Measurements from ENCODE around the gene NBEA. TPM values are rescaled to one million over a fixed set of nuclear protein-coding genes. Genes with fewer than 3 reads are reported as not detected.

NBEA gene
- total RNA-seq, 4 donors from 2014 or later = 21.5 to 60.4 (median 27.9) TPM

GRCh38 chr13:35139591-35139990, 197.5 kb downstream of the NBEA start:
- Histone ChIP-seq H3K9me3 (no peaks in the 10 kb centered on the region), H3K4me1 (no peaks in the 10 kb centered on the region), H3K36me3 (no peaks in the 10 kb centered on the region), H3K4me3 (replicated peaks in 1 of 3) (no peak overlapping the region), H3K27ac (no peak overlapping the region), H3K27me3 (no peaks in the 10 kb centered on the region)
- no peak for DNase-seq
- TF ChIP-seq POLR2A (IDR thresholded peaks at IDR 0.05) (no peak), CTCF (IDR thresholded peaks at IDR 0.05) (no peak)
- intact Hi-C loops (cut with DNase I) = no loop called here
- WGBS, 2 donors = 75 to 78% methylated on average over 4 of the region's 4 CpGs

- WGBS, 2 donors = 83 to 89% methylated on average over 1 of the region's 1 CpG
These were observed 198.3 kb downstream of the NBEA start for GRCh38 chr13:35140321-35140720.

GRCh38 chr13:35140831-35141230, 198.8 kb downstream of the NBEA start:
- intact Hi-C loops (cut with DNase I) = no loop called here
- Histone ChIP-seq H3K27me3 (no peaks in the 10 kb centered on the region), H3K4me3 (replicated peaks in 1 of 3) (no peak overlapping the region), H3K27ac (no peak overlapping the region), H3K9me3 (no peaks in the 10 kb centered on the region), H3K4me1 (no peaks in the 10 kb centered on the region), H3K36me3 (no peaks in the 10 kb centered on the region)
- no peak for TF ChIP-seq CTCF (IDR thresholded peaks at IDR 0.05)
- no peak for TF ChIP-seq POLR2A (IDR thresholded peaks at IDR 0.05)
- no peak for DNase-seq

More at GRCh38 chr13:35140321-35140720, 198.3 kb downstream of the NBEA start:
- no peaks in the 10 kb centered on the region for H3K4me1 ChIP-seq
- H3K9me3 ChIP-seq = no peaks in the 10 kb centered on the region
- no peak for DNase-seq
- no peak overlapping the region for H3K27ac ChIP-seq
- no peaks in the 10 kb centered on the region for H3K36me3 ChIP-seq
- intact Hi-C loops (cut with DNase I) = no loop called here
- H3K4me3 ChIP-seq (replicated peaks in 1 of 3) = no peak overlapping the region
- TF ChIP-seq POLR2A (IDR thresholded peaks at IDR 0.05) (no peak), CTCF (IDR thresholded peaks at IDR 0.05) (no peak)
- H3K27me3 ChIP-seq = no peaks in the 10 kb centered on the region

GRCh38 chr13:35143123-35143522, 201.1 kb downstream of the NBEA start:
- no peaks in the 10 kb centered on the region for H3K9me3 ChIP-seq
- no peak for TF ChIP-seq POLR2A (IDR thresholded peaks at IDR 0.05)
- TF ChIP-seq CTCF (IDR thresholded peaks at IDR 0.05) = no peak
- no peaks in the 10 kb centered on the region for H3K4me1 ChIP-seq
- no peak overlapping the region for H3K27ac ChIP-seq
- no peak overlapping the region for H3K4me3 ChIP-seq (replicated peaks in 1 of 3)
- intact Hi-C loops (cut with DNase I) = no loop called here
- WGBS, 2 donors = 95 to 96% methylated on average over 6 of the region's 6 CpGs
- no peaks in the 10 kb centered on the region for H3K27me3 ChIP-seq
- H3K36me3 ChIP-seq = no peaks in the 10 kb centered on the region
- DNase-seq = no peak

GRCh38 chr13:35144166-35144890, 202.3 kb downstream of the NBEA start:
- intact Hi-C loops (cut with DNase I) = no loop called here
- no peaks in the 10 kb centered on the region for H3K36me3 ChIP-seq
- no peaks in the 10 kb centered on the region for H3K4me1 ChIP-seq
- H3K27ac ChIP-seq = no peak overlapping the region
- H3K4me3 ChIP-seq (replicated peaks in 1 of 3) = no peak overlapping the region
- no peak for TF ChIP-seq CTCF (IDR thresholded peaks at IDR 0.05)
- no peak for TF ChIP-seq POLR2A (IDR thresholded peaks at IDR 0.05)
- no peak for DNase-seq
- no peaks in the 10 kb centered on the region for H3K27me3 ChIP-seq
- 88 to 90% methylated on average over 2 of the region's 2 CpGs for WGBS, 2 donors
- no peaks in the 10 kb centered on the region for H3K9me3 ChIP-seq

Data from thyroid gland (tissue), 4 donors.